ENCODE measurements around the gene FBN2.
"Not testable (repeated sequence)": the region's sequence is repeated elsewhere in the genome, so short reads cannot be mapped to it uniquely, and the experiment has no call there.

The FBN2 gene

GRCh38 chr5:128475693-128476092, 62.4 kb downstream of the FBN2 start:
- no peak for DNase-seq

GRCh38 chr5:128472919-128473318, 65.1 kb downstream of the FBN2 start:
- no peak for DNase-seq

DNA sequence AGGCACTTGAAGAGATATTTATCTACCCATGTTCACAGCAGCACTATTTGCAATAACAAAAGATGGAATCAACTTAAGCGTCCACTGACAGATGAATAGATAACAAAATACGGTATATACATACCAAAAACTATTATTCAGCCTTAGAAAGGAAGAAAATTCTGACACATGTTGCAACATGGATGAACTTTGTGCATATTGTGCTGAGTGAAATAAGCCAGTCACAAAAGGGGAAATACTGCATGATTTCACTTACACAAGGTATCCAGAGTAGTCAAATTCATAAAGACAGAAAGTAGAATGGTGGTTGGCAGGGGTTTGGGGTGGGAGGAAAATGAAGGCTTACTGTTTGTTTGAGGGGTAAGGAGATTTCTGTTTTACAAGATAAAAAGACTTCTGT, 66.0 kb downstream of the FBN2 start:
- no peak for DNase-seq

DNA sequence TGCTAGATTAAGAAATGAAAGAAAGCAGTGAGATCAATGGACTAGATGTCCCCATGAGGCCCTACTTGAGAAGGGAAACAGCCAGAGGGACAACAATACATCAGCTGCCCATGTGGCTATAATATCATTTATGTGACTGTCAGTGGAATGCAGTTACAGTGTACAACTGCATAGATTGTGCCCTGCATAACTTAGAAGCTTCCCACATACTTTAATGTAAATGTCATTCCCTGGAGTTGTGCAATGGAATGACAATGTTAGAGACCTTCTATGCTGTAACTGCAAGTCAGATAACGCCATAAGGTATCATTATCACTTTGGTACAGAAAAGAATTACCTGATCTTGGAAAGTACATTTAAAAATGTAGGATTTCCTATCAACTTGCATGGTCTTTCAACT, 67.4 kb downstream of the FBN2 start:
- DNase-seq = no peak

GRCh38 chr5:128469912-128470311, 68.1 kb downstream of the FBN2 start:
- DNase-seq = no peak

GRCh38 chr5:128466980-128467379, 71.1 kb downstream of the FBN2 start:
- no peak for DNase-seq

- no peak for DNase-seq
Measured at GRCh38 chr5:128466554-128466953, 71.5 kb downstream of the FBN2 start.

DNA sequence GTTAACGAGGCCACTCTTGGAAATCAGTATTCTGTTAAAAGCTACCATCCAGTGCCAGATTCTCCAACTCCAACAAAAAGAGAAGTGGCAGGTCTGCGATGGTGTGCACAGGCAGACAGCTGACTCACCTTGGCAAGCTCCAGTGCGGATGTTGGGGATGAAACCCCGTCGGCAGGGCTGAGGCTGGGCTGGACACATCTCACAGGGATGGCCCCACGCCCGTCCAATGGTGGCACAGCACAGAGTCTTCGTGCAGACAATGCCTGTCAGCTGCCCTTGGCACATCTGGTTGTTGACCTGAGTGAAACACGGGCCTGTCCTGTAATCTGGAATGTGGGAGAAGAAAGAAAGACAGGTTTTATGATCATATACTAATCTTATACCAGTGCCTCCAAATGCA, 73.4 kb downstream of the FBN2 start:
- no peak for DNase-seq

DNA sequence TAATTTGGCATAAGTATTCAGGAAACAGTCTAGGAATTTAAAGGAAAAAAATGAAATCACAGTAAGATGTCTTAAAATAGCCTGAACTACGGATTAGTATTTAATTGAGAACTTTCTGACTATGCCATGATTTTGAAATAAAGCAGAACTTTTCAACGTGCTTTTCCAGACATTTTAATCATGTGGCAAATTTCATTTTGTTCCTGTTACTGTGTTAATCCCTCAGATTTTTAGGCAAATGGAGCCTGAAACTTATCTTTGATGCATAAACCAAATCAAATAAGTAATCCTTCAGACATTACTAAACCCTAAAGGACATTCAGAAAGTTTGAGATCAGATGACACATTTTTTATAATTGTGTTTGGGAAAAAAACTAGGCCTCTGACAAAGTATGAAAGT, 75.7 kb downstream of the FBN2 start:
- DNase-seq = no peak

- not testable (repeated sequence) for DNase-seq
Measured at GRCh38 chr5:128457147-128457915, 80.7 kb downstream of the FBN2 start.

DNA sequence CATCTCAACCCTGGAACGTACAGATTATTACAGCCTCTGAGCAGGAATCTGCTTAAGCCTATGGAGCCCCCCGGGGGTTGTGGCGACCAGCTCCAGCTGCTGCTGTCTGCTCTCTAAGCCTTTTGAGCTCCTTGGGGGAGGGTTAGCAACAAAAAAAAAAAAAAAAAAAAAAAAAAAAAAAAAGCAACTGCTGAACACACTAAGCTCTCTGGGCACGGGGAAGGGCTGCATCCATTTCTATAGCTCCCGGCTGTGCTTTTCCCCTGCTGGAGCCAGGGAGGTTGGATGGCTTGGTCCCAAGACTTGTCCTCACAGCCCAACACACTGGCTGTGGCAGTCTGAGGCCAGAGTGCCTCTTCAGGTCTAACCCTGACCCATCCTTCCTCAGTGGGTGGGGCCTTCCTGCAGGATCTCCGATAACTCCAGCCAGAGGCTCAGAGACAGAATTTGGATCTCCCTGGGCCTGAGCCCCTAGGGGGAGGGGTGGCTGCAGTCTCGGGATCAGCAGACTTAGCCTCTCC, 82.1 kb downstream of the FBN2 start:
- no peak for DNase-seq

DNA sequence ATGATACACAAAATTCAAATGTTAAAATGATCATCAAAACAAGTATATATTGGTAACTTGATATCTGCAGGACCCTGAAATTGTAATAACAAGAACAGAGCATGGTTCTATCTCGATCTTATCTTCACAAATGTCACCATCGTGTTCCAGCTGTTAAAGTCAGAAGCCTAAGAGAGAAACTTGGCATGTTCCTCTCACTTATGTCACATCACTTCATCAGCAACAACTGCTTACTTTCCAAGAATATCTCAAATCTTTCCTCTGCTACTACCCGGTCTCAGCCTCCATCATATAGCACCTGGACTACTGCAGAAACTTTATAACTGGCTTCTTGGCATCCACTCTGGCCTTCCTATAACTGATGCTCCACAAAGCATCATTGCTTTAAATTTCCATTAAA, 84.9 kb downstream of the FBN2 start:
- no peak for DNase-seq

DNA sequence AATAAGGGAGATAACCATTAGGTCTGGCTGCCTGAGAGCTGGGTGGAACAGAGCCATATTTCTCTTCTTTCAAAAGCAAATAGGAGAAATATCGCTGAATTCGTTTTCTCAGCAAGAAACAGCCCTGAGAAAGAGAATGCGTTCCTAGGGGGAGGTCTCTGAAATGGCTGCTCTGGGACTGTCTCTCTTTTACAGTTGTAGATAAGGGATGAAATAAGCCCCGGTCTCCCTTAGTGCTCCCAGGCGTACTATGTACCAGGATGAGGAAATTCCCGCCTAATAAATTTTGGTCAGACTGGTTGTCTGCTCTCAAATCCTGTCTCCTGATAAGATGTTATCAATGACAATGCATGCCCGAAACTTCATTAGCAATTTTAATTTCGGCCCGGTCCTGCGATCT, 90.8 kb downstream of the FBN2 start:
- DNase-seq = not testable (repeated sequence)

GRCh38 chr5:128441941-128442350, 96.1 kb downstream of the FBN2 start:
- no peak for DNase-seq

DNA sequence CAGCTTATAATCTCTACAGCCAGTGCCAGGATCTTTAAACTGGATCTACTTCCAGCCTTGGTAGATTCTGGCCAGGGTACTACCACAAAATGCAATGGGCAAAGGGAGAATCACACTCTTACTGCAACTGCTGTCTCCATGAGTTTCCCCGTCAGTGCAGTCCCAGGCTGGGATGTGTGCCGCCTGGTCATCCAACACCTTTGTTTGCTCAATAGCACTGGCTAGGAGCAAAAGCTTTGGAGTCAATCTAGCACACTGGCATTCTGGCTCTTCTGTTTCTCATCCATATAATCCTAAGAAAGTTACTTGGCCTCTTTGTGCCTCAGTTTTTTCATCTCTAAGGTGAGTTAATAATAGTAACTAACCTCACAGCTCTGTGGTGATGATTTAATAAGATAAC, 96.9 kb downstream of the FBN2 start:
- no peak for DNase-seq

GRCh38 chr5:128436749-128437188, 101.3 kb downstream of the FBN2 start:
- no peak for DNase-seq

GRCh38 chr5:128435861-128436260, 102.2 kb downstream of the FBN2 start:
- DNase-seq = no peak

- no peak for DNase-seq
Measured at GRCh38 chr5:128434993-128435392, 103.1 kb downstream of the FBN2 start.

DNA sequence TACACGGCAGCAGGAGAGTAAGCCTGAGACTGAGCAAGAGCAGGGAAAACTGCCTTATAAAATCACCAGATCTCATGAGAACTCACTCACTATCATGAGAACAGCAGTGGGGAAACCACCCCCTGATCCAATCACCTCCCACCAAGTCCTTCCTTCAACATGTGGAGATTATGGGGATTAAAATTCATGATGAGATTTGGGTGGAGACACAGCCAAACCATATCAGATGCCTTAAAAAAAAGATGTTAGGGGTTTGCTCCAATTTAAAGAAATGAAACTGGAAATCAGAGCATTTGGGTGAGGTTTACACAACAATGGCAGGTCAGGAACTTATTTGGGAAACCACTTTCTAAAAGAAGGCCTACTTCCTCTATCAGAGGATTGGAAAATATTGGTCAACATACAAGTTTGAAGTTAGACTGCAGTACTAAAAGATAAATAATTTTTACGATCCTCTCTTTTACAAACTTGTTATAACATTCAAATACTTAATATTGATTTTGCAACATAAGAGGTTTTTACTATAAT, 105.1 kb downstream of the FBN2 start:
- no peak for DNase-seq

DNA sequence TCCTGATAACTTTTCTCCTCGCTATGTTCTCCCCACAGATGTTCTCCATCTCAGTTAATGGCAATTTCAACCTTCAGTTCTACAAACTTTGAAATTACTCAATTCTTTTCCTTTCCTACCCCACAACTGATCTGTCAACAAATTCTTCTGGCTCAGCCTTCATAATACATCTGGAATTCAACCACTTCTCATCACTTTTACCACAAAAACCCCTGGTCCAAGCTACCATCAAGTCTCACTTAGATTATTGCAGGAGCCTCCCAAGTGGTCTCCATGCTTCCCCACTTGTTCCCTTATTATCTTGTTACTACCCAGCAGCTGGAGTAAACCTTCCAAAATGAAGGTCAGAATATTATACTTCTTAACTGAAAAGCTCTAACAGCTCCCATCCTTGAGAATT, 110.1 kb downstream of the FBN2 start:
- DNase-seq = no peak

DNA sequence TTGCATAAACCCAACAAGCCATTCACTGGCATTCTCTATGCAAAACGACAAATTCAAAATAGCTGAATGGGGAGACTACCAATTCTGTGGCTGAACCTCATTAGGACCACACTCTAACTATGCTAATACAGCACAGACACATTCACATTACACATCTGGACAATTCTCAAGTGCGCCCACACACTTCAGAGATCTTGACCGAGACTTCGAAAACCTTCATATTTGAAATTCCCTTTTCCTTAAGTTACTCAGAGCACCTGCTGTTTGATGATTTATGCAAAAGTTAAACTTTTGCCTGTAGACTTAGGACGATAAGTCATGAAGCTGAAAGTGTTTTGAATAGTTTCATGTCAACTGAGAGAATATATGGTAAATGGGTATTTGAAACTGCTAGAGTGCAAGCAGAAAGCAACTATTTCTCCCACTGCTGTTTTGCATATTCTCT, 111.9 kb downstream of the FBN2 start:
- DNase-seq = no peak

GRCh38 chr5:128424646-128425045, 113.4 kb downstream of the FBN2 start:
- DNase-seq = no peak

- DNase-seq = no peak
Measured at GRCh38 chr5:128422612-128423011, 115.4 kb downstream of the FBN2 start.

GRCh38 chr5:128414469-128414868, 123.6 kb downstream of the FBN2 start:
- DNase-seq = no peak

- no peak for DNase-seq
Measured at GRCh38 chr5:128413356-128413755, 124.7 kb downstream of the FBN2 start.

Measured in CD4-positive, alpha-beta T cell treated with Interleukin-12 subunit alpha and Interleukin-12 subunit beta, for 1 hour (primary cell).